GM12864 (cell line): ENCODE data around the gene BCL2L11.
A peak's percentile ranks its signal among the peaks of the same experiment; 100 is the strongest.

ENCODE experiments used
- DNase-seq: peaks from one replicate; pipeline ENCODE4 v3.0.0-alpha.2; 2011; ENCODE audit warnings: low read depth
- H3K4me3 ChIP-seq: 2 replicates; pipeline ENCODE4 v1.5.1; 2011; ENCODE audit warnings: mild to moderate bottlenecking, low read depth, low read length, control low read depth
- CTCF ChIP-seq: IDR thresholded peaks from 2 replicates; pipeline ENCODE4 v1.5.1; 2011; ENCODE audit warnings: low read depth, mild to moderate bottlenecking, moderate library complexity, low read length, control low read depth, inconsistent platforms; ENCODE audit errors: missing control alignments

Gene BCL2L11

GRCh38 chr2:111118481-111118980 is 2.2 kb upstream of the BCL2L11 start:
- H3K4me3 ChIP-seq: no peak overlapping the region
- no peak for DNase-seq
- TF ChIP-seq CTCF: no peak

DNA sequence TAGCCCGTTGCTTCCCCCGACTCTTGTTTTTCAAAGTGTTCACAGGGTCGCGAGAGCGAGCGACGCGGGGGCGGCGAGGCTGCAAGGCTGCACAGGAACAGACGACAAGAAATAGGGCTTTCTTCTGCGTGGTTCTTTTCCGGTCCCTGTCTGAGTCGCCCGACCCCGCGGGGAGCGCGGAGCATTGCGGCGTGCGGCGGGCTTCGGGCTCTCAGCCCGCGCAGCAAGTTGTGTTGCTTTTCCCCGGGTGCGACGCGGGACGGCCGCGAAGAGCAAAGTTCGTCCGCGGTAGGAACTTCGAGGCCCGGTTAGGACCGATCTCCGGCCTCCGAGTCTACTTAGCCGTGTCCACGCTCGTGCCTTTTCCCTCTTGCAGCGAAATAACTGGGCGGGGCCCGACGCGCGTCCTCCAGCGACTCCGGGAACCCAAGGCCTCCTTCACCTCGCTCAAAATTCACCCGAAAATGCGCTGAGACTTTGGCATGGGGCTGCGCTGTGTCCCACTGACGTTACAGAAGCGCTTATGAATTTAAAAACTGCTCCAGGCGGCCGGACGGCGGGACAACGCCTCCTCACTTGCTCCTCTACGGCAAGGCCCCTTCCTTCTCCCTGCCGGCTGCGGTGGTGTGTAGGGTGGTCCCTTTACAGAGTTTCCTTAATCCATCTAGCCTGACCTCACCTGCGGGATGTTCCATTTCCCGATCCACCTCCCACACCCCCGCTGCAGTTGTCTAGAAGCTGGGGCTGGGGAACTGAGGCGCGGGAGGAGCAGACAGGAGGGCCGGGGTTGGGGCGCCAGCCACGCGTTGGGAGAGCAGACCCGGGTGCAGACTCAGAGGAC is 1.5 kb upstream of the BCL2L11 start:
- TF ChIP-seq CTCF: no peak
- H3K4me3 ChIP-seq: no peak overlapping the region; the same call in 1 of the 2 replicates
- DNase-seq: no peak

GRCh38 chr2:111119822-111120252 is 877 bp upstream of the BCL2L11 start:
- peak overlapping the region; percentile 57 for H3K4me3 ChIP-seq
- DNase-seq: no peak
- TF ChIP-seq CTCF: no peak

DNA sequence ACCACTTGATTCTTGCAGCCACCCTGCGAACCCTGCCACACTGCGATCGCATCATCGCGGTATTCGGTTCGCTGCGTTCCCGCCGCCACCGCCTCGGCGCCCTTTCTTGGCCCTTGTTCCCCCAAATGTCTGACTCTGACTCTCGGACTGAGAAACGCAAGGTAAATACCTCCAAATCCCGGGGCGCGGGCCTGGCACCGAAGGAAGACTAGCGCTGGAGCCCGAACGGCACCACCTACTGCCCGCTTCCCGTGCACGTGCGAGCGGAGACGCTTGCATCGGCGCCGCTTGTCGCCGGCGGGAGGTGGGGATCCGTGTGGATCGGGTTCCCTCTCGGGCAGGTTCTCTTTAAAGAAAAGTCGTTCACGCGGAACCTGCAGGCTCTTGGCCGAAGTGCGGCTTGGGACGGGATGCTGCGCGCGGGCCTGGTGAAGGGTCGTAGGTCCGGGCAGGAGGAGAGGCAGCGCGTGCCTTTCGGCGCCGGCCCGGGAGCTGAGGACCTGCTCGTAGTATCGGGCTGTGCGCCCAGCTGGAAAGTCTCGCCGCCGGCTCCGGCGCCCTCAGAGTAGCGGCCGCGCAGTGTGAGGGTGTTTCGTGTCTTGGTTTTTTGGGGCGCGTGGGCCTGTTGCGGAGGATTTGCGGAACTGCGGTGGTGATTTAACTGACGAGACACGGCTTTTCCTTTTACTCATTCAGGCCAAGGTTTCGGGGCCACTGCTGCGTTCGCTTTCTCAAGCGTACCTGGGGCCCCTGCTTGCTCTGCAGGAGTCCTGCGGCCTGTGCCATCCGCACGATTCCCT is 514 bp downstream of the BCL2L11 start:
- TF ChIP-seq CTCF: no peak
- H3K4me3 ChIP-seq: peak overlapping the region; percentile 78
- no peak for DNase-seq

GRCh38 chr2:111121828-111122630 is 1.3 kb downstream of the BCL2L11 start:
- TF ChIP-seq CTCF: no peak
- peak overlapping the region; percentile 78 for H3K4me3 ChIP-seq
- DNase-seq: no peak

GRCh38 chr2:111122631-111123421 is 2.1 kb downstream of the BCL2L11 start:
- DNase-seq: no peak
- peak overlapping the region; percentile 78 for H3K4me3 ChIP-seq
- TF ChIP-seq CTCF: no peak
